ENCODE measurements around the gene CCDC6.

Gene CCDC6

DNA sequence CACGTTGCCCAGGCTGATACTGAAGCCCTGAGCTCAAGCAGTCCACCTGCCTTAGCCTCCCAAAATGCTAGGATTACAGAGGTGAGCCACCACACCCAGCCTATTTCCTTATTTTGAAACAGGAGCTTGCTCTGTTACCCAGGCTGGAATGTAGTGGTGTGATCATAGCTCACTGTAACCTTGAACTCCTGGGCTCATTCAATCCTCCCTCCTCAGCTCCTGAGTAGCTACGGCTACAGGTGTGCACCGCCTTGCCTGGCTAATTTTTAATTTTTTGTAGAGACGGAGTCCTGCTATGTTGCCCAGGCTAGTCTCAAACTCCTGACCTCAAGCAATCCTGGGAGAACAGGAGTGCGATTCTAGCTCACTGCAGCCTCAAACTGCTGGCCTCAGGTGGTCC is 164.8 kb downstream of the CCDC6 start:
- no peak overlapping the region for H3K4me3 ChIP-seq (ENCODE audit: low read length)
- no peak for DNase-seq (ENCODE audit: low read depth)
- TF ChIP-seq, protein P1, sequence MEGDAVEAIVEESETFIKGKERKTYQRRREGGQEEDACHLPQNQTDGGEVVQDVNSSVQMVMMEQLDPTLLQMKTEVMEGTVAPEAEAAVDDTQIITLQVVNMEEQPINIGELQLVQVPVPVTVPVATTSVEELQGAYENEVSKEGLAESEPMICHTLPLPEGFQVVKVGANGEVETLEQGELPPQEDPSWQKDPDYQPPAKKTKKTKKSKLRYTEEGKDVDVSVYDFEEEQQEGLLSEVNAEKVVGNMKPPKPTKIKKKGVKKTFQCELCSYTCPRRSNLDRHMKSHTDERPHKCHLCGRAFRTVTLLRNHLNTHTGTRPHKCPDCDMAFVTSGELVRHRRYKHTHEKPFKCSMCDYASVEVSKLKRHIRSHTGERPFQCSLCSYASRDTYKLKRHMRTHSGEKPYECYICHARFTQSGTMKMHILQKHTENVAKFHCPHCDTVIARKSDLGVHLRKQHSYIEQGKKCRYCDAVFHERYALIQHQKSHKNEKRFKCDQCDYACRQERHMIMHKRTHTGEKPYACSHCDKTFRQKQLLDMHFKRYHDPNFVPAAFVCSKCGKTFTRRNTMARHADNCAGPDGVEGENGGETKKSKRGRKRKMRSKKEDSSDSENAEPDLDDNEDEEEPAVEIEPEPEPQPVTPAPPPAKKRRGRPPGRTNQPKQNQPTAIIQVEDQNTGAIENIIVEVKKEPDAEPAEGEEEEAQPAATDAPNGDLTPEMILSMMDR (conservative IDR thresholded peaks at IDR 0.05; ENCODE audit: low read length): no peak

- DNase-seq (ENCODE audit: low read depth): no peak
- H3K4me3 ChIP-seq (ENCODE audit: low read length): no peak overlapping the region
- TF ChIP-seq, protein P1 (conservative IDR thresholded peaks at IDR 0.05; ENCODE audit: low read length): no peak
Measured at GRCh38 chr10:59741048-59741447, 165.3 kb downstream of the CCDC6 start.

All from AG10803 (cell line).